Esophagus squamous epithelium (tissue), 5 donors: ENCODE results near the gene SHISA2. TPM values are rescaled to one million over a fixed set of nuclear protein-coding genes. Genes with fewer than 3 reads are reported as not detected.

Experiments used
- DNase-seq: peaks from one replicate; lab custom pipeline; 2025; lab: John Stamatoyannopoulos, UW
- H3K27ac ChIP-seq, 4 donors: fragments of 200-600 bp; sonication (generic); one replicate each; pipeline ENCODE4 v1.5.1; 2016 to 2019; ENCODE audit warnings: mild to moderate bottlenecking in 1 of 4
- H3K27me3 ChIP-seq, 4 donors: fragments of 200-600 bp; sonication (generic); 1 replicate in 3 of 4; 2 replicates in 1 of 4; pipeline versions ENCODE4 v1.5.1 to v1.6.0; 2017 to 2021; ENCODE audit warnings: antibody characterized with exemption in 1 of 4
- H3K36me3 ChIP-seq, 3 donors: fragments of 200-600 bp; sonication (generic); one replicate each; pipeline ENCODE4 v1.5.1; 2016 to 2019
- H3K4me1 ChIP-seq, 3 donors: fragments of 200-600 bp; sonication (generic); one replicate each; pipeline ENCODE4 v1.5.1; 2017 to 2019
- H3K4me3 ChIP-seq, 4 donors: fragments of 200-600 bp; sonication (generic); 1 replicate in 3 of 4; 2 replicates in 1 of 4; pipeline ENCODE4 v1.5.1; 2016 to 2019; ENCODE audit warnings: mild to moderate bottlenecking in 2 of 4, moderate library complexity in 1 of 4
- H3K9me3 ChIP-seq, 3 donors: fragments of 200-600 bp; sonication (generic); one replicate each; pipeline ENCODE4 v1.5.1; 2016 to 2019
- POLR2A ChIP-seq, 4 donors: fragments of 450-650 bp; IDR thresholded peaks; one replicate each; pipeline ENCODE4 v1.6.1; 2017; ENCODE audit warnings: antibody characterized with exemption in 4 of 4, mild to moderate bottlenecking in 4 of 4, moderate library complexity in 3 of 4
- WGBS, 2 donors: methylation state at CpG; one replicate each; pipeline ENCODE4 v1.1.5; 2018; 5-methylcytosine and 5-hydroxymethylcytosine counted together
- intact Hi-C: fragments of 100-400 bp; cut with DNase I; formaldehyde crosslinking; loops from one replicate; pipeline ENCODE4 v1.15.0; 2022
- total RNA-seq, 4 donors: library from RNA; depleted of rRNA; stranded (reverse); fragments of >200 nt; gene quantifications; one replicate each; pipeline ENCODE4 v1.1.0, GENCODE V29; 2016
- TF ChIP-seq, protein P1 (sequence below), 6 experiments: fragments of 450-650 bp in 4 of 6; fragments of 200-600 bp in 2 of 6; sonication (generic) in 2 of 6; IDR thresholded peaks; one replicate each; pipeline ENCODE4 v1.5.1; 2016 to 2019; ENCODE audit warnings: antibody characterized with exemption in 6 of 6, mild to moderate bottlenecking in 4 of 6, moderate library complexity in 4 of 6
- donor health status: DM: yes; HTN: yes; CAD: no.

The SHISA2 gene
- total RNA-seq, 4 donors from 2014 or later: 0.23 to 0.38 TPM; not detected in 2

DNA sequence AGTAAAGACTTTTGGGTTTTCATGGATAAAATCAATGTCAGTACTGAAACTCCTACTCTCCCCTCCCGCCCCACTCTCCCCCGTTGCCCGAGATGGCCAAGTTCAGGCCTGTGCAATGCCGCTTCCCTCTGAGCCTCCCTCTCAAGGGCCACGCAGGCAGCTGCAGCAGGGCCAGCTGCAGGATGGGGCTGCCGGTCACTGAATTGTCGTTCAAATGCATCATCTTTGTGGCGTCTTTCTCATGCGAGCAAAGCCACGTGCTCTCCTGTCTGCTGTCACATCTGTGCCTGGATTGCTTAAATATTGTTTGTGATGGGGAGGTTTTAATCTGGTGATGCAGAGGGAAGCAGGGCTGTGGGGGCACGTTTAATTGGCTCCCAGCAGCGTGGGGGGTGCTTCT is 26.6 kb downstream of the SHISA2 start:
- Histone ChIP-seq H3K9me3 (no peaks in the 10 kb centered on the region), H3K4me3 (no peak overlapping the region), H3K36me3 (no peaks in the 10 kb centered on the region), H3K27ac (no peak overlapping the region), H3K27me3 (peaks cover 0 to 6% (median 0%) of the 10 kb centered on the region in 4 donors), H3K4me1 (peaks cover 13 to 63% (median 19%) of the 10 kb centered on the region in 3 donors)
- DNase-seq: no peak
- no peak for TF ChIP-seq POLR2A (IDR thresholded peaks at IDR 0.05)
- TF ChIP-seq, protein P1, sequence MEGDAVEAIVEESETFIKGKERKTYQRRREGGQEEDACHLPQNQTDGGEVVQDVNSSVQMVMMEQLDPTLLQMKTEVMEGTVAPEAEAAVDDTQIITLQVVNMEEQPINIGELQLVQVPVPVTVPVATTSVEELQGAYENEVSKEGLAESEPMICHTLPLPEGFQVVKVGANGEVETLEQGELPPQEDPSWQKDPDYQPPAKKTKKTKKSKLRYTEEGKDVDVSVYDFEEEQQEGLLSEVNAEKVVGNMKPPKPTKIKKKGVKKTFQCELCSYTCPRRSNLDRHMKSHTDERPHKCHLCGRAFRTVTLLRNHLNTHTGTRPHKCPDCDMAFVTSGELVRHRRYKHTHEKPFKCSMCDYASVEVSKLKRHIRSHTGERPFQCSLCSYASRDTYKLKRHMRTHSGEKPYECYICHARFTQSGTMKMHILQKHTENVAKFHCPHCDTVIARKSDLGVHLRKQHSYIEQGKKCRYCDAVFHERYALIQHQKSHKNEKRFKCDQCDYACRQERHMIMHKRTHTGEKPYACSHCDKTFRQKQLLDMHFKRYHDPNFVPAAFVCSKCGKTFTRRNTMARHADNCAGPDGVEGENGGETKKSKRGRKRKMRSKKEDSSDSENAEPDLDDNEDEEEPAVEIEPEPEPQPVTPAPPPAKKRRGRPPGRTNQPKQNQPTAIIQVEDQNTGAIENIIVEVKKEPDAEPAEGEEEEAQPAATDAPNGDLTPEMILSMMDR (IDR thresholded peaks at IDR 0.05): no peak
- intact Hi-C loops: no loop called here
- WGBS, 2 donors: 73 to 76% methylated on average over 11 of the region's 12 CpGs

GRCh38 chr13:26024558-26024957 is 27.3 kb downstream of the SHISA2 start:
- H3K4me1 ChIP-seq: peaks cover 13 to 70% (median 19%) of the 10 kb centered on the region in 3 donors
- TF ChIP-seq, protein P1 (IDR thresholded peaks at IDR 0.05): no peak
- TF ChIP-seq POLR2A (IDR thresholded peaks at IDR 0.05): no peak
- H3K4me3 ChIP-seq: no peak overlapping the region
- 53 to 67% methylated on average over 7 to 9 of the region's 9 CpGs for WGBS, 2 donors
- H3K27ac ChIP-seq: peak overlapping the region in 1 of 4 donors; percentile 48
- H3K9me3 ChIP-seq: no peaks in the 10 kb centered on the region
- H3K27me3 ChIP-seq: peaks cover 0 to 3% (median 0%) of the 10 kb centered on the region in 4 donors
- no peaks in the 10 kb centered on the region for H3K36me3 ChIP-seq
- intact Hi-C loops: no loop called here
- no peak for DNase-seq

DNA sequence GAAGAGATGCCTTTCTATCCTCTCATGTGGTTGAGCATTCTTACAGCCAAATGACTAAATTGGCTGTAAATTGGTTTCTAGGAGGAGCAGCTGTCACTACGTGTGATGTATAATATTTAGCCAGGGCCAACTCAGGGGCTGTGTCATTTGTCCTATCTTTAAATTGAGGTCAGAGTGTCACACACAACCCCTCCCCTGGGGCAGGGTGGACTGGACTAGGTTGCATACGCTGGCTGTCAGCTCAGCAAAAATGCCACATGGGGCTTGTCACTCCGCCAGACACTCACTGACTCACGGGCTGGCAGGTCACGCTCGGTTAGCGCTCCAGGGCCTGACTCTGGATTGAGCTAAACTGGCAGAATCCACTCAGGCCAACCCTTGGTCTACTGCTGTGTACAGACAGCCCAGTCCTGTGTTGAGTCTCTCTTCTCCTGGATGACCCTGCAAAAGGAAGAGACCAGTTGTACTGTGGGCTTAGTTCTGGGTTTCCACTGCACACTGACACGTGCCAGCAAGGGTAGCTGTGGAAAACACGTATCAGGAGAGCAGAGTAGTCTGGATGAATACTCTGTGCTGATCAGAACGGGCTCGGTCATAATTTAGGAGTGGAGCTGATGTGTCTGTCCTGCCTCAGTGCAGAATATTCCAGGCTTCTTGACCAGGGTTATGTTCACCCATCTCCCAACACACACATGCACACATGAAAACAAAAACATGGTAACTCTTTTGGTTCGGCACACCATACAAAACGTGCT is 29.1 kb downstream of the SHISA2 start:
- intact Hi-C loops: no loop called here
- no peaks in the 10 kb centered on the region for H3K27me3 ChIP-seq
- no peak overlapping the region for H3K4me3 ChIP-seq
- peaks cover 19 to 87% (median 27%) of the 10 kb centered on the region in 3 donors for H3K4me1 ChIP-seq
- H3K36me3 ChIP-seq: no peaks in the 10 kb centered on the region
- no peak for DNase-seq
- H3K27ac ChIP-seq: peak overlapping the region in 2 of 4 donors; percentile 22 to 66
- 43 to 52% methylated on average over 12 to 13 of the region's 13 CpGs for WGBS, 2 donors
- no peaks in the 10 kb centered on the region for H3K9me3 ChIP-seq
- no peak for TF ChIP-seq POLR2A (IDR thresholded peaks at IDR 0.05)
- TF ChIP-seq, protein P1 (IDR thresholded peaks at IDR 0.05): no peak

DNA sequence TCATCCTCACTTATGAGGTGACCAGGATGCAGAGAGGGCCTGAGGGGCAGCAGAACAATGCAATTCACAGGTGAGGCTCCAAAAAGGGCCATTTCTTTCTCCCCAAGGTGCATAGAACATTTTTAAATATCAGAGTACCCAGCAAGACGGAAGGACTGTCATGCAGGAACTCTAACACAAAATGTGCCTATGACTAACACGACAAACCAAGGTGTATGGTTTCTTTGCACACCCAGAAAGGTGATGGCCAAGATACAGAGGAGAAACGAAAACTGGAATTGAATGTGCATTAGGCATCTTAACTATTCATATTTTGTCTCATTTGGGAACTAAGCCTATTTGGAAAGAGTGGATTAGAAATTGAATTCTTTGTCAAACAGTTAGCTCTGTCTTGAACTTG is 29.9 kb downstream of the SHISA2 start:
- TF ChIP-seq POLR2A (IDR thresholded peaks at IDR 0.05): no peak
- TF ChIP-seq, protein P1 (IDR thresholded peaks at IDR 0.05): no peak
- 37 to 56% methylated on average over 3 of the region's 3 CpGs for WGBS, 2 donors
- Histone ChIP-seq H3K9me3 (no peaks in the 10 kb centered on the region), H3K4me1 (peaks cover 19 to 95% (median 34%) of the 10 kb centered on the region in 3 donors), H3K27me3 (no peaks in the 10 kb centered on the region), H3K4me3 (no peak overlapping the region), H3K36me3 (no peaks in the 10 kb centered on the region), H3K27ac (peak overlapping the region in 2 of 4 donors; percentile 22 to 66)
- no peak for DNase-seq
- intact Hi-C loops: no loop called here

GRCh38 chr13:26021516-26021915 is 30.3 kb downstream of the SHISA2 start:
- DNase-seq: no peak
- 30 to 47% methylated on average over 2 of the region's 2 CpGs for WGBS, 2 donors
- TF ChIP-seq POLR2A (IDR thresholded peaks at IDR 0.05): no peak
- TF ChIP-seq, protein P1 (IDR thresholded peaks at IDR 0.05): no peak
- intact Hi-C loops: no loop called here
- H3K9me3 ChIP-seq: no peaks in the 10 kb centered on the region
- H3K36me3 ChIP-seq: no peaks in the 10 kb centered on the region
- no peak overlapping the region for H3K4me3 ChIP-seq
- peak overlapping the region in 2 of 4 donors; percentile 22 to 66 for H3K27ac ChIP-seq
- no peaks in the 10 kb centered on the region for H3K27me3 ChIP-seq
- H3K4me1 ChIP-seq: peaks cover 19 to 96% (median 36%) of the 10 kb centered on the region in 3 donors
